GM21515 (cell line): ENCODE measurements around the gene RNF212.

Experiments
- ATAC-seq: cut with Tn5 transposase; IDR thresholded peaks from one replicate; pipeline ENCODE4 v1.9.1; 2021; ENCODE audit not compliant: unreplicated experiment

RNF212 gene

GRCh38 chr4:1022051-1022738, 91.2 kb downstream of the RNF212 start:
- no peak for ATAC-seq
